Parathyroid adenoma (tissue), 2 donors: ENCODE measurements around the gene FOXB1.

Source experiments
- H2AFZ ChIP-seq: fragments of 300-600 bp; sonication (generic); one replicate; pipeline ENCODE4 v1.7.0; 2017; ENCODE audit warnings: antibody characterized with exemption, mild to moderate bottlenecking
- H3K27ac ChIP-seq: fragments of 300-600 bp; sonication (generic); one replicate; pipeline ENCODE4 v1.7.0; 2017
- H3K27me3 ChIP-seq: fragments of 300-600 bp; sonication (generic); one replicate; pipeline ENCODE4 v1.7.0; 2017; ENCODE audit warnings: low read length; ENCODE audit not compliant: control insufficient read depth, insufficient read depth
- H3K36me3 ChIP-seq: fragments of 300-600 bp; sonication (generic); one replicate; pipeline ENCODE4 v1.7.0; 2017; ENCODE audit warnings: low read length; ENCODE audit not compliant: control insufficient read depth, insufficient read depth
- H3K4me1 ChIP-seq: fragments of 300-600 bp; sonication (generic); one replicate; pipeline ENCODE4 v1.7.0; 2017; ENCODE audit warnings: control low read depth
- H3K4me2 ChIP-seq: fragments of 300-600 bp; sonication (generic); one replicate; pipeline ENCODE4 v1.7.0; 2017; ENCODE audit warnings: low read length
- H3K4me3 ChIP-seq: fragments of 300-600 bp; sonication (generic); one replicate; pipeline ENCODE4 v1.7.0; 2017; ENCODE audit warnings: low read depth, low read length
- H3K79me2 ChIP-seq: fragments of 300-600 bp; sonication (generic); one replicate; pipeline ENCODE4 v1.7.0; 2017; ENCODE audit warnings: control low read depth
- H3K9ac ChIP-seq: fragments of 300-600 bp; sonication (generic); one replicate; pipeline ENCODE4 v1.7.0; 2017; ENCODE audit warnings: mild to moderate bottlenecking
- H3K9me3 ChIP-seq: fragments of 300-600 bp; sonication (generic); one replicate; pipeline ENCODE4 v1.7.0; 2017; ENCODE audit warnings: low read length; ENCODE audit not compliant: control insufficient read depth
- CTCF ChIP-seq: fragments of 300-600 bp; sonication (generic); IDR thresholded peaks from one replicate; pipeline ENCODE4 v1.7.0; 2017; ENCODE audit warnings: antibody characterized with exemption, mild to moderate bottlenecking
- donor health status: primary hyperparathyroidism.

Gene FOXB1

GRCh38 chr15:60026555-60026954 is 22.4 kb downstream of the FOXB1 start:
- Histone ChIP-seq H3K4me1 (no peaks in the 10 kb centered on the region), H3K4me3 (no peak overlapping the region)
- TF ChIP-seq CTCF, result no peak

DNA sequence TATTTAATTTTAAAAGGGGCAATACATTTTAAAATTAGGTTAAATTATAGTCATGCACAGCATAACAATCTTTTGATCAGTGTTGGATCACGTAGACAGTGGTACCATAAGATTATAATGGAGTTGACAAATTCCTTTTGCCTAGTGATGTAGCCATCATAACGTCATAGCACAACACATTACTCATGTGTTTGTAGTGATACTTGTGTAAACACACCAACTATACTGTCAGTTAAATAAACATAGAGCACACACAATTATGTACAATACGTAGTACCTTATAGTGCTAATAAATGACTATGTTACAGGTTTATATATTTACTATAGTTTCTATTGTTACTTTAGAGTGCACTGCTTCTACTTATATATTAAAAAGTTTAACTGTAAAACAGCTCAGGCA is 31.2 kb downstream of the FOXB1 start:
- H3K27me3 ChIP-seq, result no peaks in the 10 kb centered on the region
- H3K27ac ChIP-seq, result no peak overlapping the region
- no peak overlapping the region for H3K9ac ChIP-seq
- no peaks in the 10 kb centered on the region for H3K4me1 ChIP-seq
- H3K36me3 ChIP-seq, result no peaks in the 10 kb centered on the region
- no peak overlapping the region for H3K4me3 ChIP-seq
- no peak overlapping the region for H2AFZ ChIP-seq
- H3K9me3 ChIP-seq, result no peaks in the 10 kb centered on the region
- TF ChIP-seq CTCF, result no peak
- no peaks in the 10 kb centered on the region for H3K79me2 ChIP-seq
- H3K4me2 ChIP-seq, result no peak overlapping the region

More at GRCh38 chr15:60026555-60026954, 22.4 kb downstream of the FOXB1 start:
- Histone ChIP-seq H3K36me3 (no peaks in the 10 kb centered on the region), H3K27ac (no peak overlapping the region), H3K9me3 (no peaks in the 10 kb centered on the region), H3K4me2 (no peak overlapping the region), H3K79me2 (no peaks in the 10 kb centered on the region), H3K27me3 (no peaks in the 10 kb centered on the region), H2AFZ (no peak overlapping the region), H3K9ac (no peak overlapping the region)

DNA sequence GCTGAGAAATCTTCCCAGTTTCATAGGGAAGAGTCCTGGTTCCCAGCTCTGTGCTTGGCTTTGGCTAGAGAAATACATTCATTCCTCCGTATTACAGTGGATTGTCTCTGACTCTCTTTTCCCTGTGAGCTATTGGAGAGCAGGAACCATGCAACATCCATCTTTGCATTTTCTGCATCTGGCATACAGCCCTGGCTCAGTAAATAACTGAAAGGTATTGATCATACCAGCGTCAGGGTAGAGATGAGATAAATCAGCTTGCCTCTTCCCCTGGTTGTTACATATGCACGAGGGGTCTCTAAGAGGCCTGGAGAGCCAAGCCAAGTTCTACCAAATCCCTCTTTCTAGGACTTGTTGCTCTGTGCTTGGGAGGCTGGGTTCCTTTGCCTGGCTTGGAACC is 35.2 kb downstream of the FOXB1 start:
- Histone ChIP-seq H3K4me2 (no peak overlapping the region), H3K27ac (no peak overlapping the region), H3K4me3 (no peak overlapping the region), H3K79me2 (no peaks in the 10 kb centered on the region), H3K9me3 (no peaks in the 10 kb centered on the region), H3K9ac (no peak overlapping the region), H3K27me3 (no peaks in the 10 kb centered on the region), H3K4me1 (no peaks in the 10 kb centered on the region), H2AFZ (no peak overlapping the region), H3K36me3 (no peaks in the 10 kb centered on the region)
- no peak for TF ChIP-seq CTCF

GRCh38 chr15:60043744-60044435 is 39.8 kb downstream of the FOXB1 start:
- Histone ChIP-seq H3K36me3 (no peaks in the 10 kb centered on the region), H3K4me2 (no peak overlapping the region), H3K27ac (no peak overlapping the region), H3K4me3 (no peak overlapping the region), H2AFZ (no peak overlapping the region), H3K27me3 (no peaks in the 10 kb centered on the region), H3K4me1 (no peaks in the 10 kb centered on the region), H3K79me2 (no peaks in the 10 kb centered on the region), H3K9me3 (no peaks in the 10 kb centered on the region), H3K9ac (no peak overlapping the region)
- no peak for TF ChIP-seq CTCF

DNA sequence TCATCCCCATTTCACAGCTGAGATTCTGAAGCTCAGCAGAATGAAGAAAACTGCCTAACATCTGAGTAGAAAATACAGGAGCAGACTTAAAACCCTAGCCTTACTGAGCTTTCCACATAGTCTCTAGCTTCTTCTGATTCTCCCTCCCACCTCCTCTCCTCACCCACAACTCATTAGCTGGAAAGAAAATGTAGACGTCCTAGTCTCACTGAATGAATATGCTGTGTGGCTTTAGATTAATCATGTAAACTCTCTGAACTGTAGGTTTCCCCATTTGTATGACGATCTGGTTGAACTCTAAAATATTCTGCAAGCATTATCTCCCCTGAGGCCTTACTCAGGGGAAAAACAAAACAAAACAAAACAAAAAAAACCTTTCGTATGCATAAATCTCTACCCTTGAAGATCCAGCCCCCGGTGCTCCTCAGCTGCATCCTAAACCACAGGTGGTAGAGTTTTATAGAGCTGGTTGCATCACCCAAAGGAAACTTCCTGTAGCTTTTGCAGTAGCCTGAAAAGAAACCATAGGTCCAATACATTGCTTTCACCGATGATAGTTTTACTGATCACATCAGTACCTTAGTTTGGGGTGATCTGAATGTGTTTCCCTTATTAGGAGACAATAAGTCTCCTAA is 40.6 kb downstream of the FOXB1 start:
- no peak overlapping the region for H2AFZ ChIP-seq
- no peaks in the 10 kb centered on the region for H3K79me2 ChIP-seq
- H3K36me3 ChIP-seq, result no peaks in the 10 kb centered on the region
- no peaks in the 10 kb centered on the region for H3K27me3 ChIP-seq
- no peak for TF ChIP-seq CTCF
- no peak overlapping the region for H3K27ac ChIP-seq
- H3K4me2 ChIP-seq, result no peak overlapping the region
- no peak overlapping the region for H3K4me3 ChIP-seq
- no peaks in the 10 kb centered on the region for H3K9me3 ChIP-seq
- H3K9ac ChIP-seq, result no peak overlapping the region
- no peaks in the 10 kb centered on the region for H3K4me1 ChIP-seq
